Gastroesophageal sphincter (tissue), 4 donors: ENCODE results near the gene SLC35B4. TPM values are rescaled to one million over a fixed set of nuclear protein-coding genes. Genes with fewer than 3 reads are reported as not detected.
A peak's percentile ranks its signal among the peaks of the same experiment; 100 is the strongest.

Experiments used
- ATAC-seq: fragments of 150-250 bp; one replicate; pipeline ENCODE4 v1.9.1; 2016; ENCODE audit warnings: mild to moderate bottlenecking, moderate library complexity
- H3K27ac ChIP-seq, 4 donors: fragments of 200-600 bp; sonication (generic) in 3 of 4; 1 replicate in 3 of 4; 2 replicates in 1 of 4; pipeline ENCODE4 v1.5.1; 2016 to 2019
- H3K27me3 ChIP-seq: fragments of 200-600 bp; sonication (generic); one replicate; pipeline ENCODE4 v1.5.1; 2019
- H3K36me3 ChIP-seq, 2 donors: fragments of 200-600 bp; sonication (generic); one replicate each; pipeline ENCODE4 v1.5.1; 2019; ENCODE audit warnings: control low read depth in 1 of 2
- H3K4me1 ChIP-seq, 3 donors: fragments of 200-600 bp; sonication (generic); 1 replicate in 2 of 3; 2 replicates in 1 of 3; pipeline ENCODE4 v1.5.1; 2016 to 2019; ENCODE audit warnings: control low read depth in 2 of 3
- H3K4me3 ChIP-seq, 2 donors: fragments of 200-600 bp; sonication (generic); one replicate each; pipeline ENCODE4 v1.5.1; 2019; ENCODE audit warnings: mild to moderate bottlenecking in 1 of 2, moderate library complexity in 1 of 2
- H3K9me3 ChIP-seq, 3 donors: fragments of 200-600 bp; sonication (generic); one replicate each; pipeline ENCODE4 v1.5.1; 2017 to 2019; ENCODE audit warnings: control low read depth in 2 of 3
- EP300 ChIP-seq: sonication (generic); formaldehyde crosslinking; IDR thresholded peaks from one replicate; pipeline ENCODE4 v1.6.1; 2017; ENCODE audit warnings: antibody characterized with exemption, mild to moderate bottlenecking
- POLR2A ChIP-seq, 2 donors: fragments of 450-650 bp; IDR thresholded peaks; one replicate each; pipeline ENCODE4 v1.6.1; 2017; ENCODE audit warnings: antibody characterized with exemption in 2 of 2, mild to moderate bottlenecking in 2 of 2, moderate library complexity in 1 of 2
- POLR2AphosphoS5 ChIP-seq: sonication (generic); formaldehyde crosslinking; IDR thresholded peaks from one replicate; pipeline ENCODE4 v1.6.1; 2017; ENCODE audit warnings: antibody characterized with exemption
- WGBS, 2 donors: methylation state at CpG; one replicate each; pipeline ENCODE4 v1.1.5; 2018; ENCODE audit warnings: low coverage in 1 of 2; 5-methylcytosine and 5-hydroxymethylcytosine counted together
- total RNA-seq, 4 donors: library from RNA; depleted of rRNA; stranded (reverse); fragments of >200 nt; gene quantifications; one replicate each; pipeline ENCODE4 v1.1.0, GENCODE V29; 2016
- TF ChIP-seq, protein P1 (sequence below), 4 experiments: fragments of 200-600 bp in 2 of 4; fragments of 450-650 bp in 2 of 4; sonication (generic) in 1 of 4; IDR thresholded peaks; one replicate each; pipeline ENCODE4 v1.5.1; 2017 to 2019; ENCODE audit warnings: antibody characterized with exemption in 4 of 4, mild to moderate bottlenecking in 2 of 4, moderate library complexity in 2 of 4

Gene SLC35B4
- total RNA-seq, 4 donors from 2014 or later: 7.3 to 14.4 (median 10.7) TPM

GRCh38 chr7:134318443-134318842 is 1.7 kb upstream of the SLC35B4 start:
- ATAC-seq: no peak
- Histone ChIP-seq H3K4me3 (no peak overlapping the region), H3K4me1 (peaks cover 0 to 15% (median 0%) of the 10 kb centered on the region in 3 donors), H3K36me3 (no peaks in the 10 kb centered on the region), H3K9me3 (no peaks in the 10 kb centered on the region), H3K27me3 (peaks cover 7% of the 10 kb centered on the region), H3K27ac (no peak overlapping the region)
- TF ChIP-seq, protein P1, sequence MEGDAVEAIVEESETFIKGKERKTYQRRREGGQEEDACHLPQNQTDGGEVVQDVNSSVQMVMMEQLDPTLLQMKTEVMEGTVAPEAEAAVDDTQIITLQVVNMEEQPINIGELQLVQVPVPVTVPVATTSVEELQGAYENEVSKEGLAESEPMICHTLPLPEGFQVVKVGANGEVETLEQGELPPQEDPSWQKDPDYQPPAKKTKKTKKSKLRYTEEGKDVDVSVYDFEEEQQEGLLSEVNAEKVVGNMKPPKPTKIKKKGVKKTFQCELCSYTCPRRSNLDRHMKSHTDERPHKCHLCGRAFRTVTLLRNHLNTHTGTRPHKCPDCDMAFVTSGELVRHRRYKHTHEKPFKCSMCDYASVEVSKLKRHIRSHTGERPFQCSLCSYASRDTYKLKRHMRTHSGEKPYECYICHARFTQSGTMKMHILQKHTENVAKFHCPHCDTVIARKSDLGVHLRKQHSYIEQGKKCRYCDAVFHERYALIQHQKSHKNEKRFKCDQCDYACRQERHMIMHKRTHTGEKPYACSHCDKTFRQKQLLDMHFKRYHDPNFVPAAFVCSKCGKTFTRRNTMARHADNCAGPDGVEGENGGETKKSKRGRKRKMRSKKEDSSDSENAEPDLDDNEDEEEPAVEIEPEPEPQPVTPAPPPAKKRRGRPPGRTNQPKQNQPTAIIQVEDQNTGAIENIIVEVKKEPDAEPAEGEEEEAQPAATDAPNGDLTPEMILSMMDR (IDR thresholded peaks at IDR 0.05): no peak
- no peak for TF ChIP-seq POLR2A (IDR thresholded peaks at IDR 0.05)
- TF ChIP-seq EP300: no peak
- TF ChIP-seq POLR2AphosphoS5: no peak

DNA sequence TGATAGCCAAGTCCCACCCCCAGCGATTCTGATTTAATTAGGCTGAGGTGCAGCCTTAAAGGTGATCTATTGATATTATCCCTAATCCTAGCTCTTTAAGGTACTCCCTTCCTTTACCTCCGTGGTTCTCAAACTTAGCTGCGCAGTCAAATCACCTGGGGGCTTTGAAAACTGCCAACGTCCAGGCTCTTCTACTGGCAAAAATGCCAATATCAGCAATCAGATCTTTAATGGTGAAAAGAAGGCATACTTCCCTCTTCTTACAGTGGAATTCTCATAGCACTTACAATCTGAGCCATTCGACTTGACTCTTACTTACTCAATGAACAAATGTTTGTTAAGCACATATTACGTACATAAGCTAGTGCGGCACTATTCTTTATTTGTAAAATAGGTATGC is 704 bp upstream of the SLC35B4 start:
- WGBS, 2 donors: 66 to 68% methylated on average over 7 of the region's 7 CpGs
- TF ChIP-seq EP300 (no peak), POLR2AphosphoS5 (no peak), POLR2A (IDR thresholded peaks at IDR 0.05) (no peak)
- TF ChIP-seq, protein P1 (IDR thresholded peaks at IDR 0.05): no peak
- no peaks in the 10 kb centered on the region for H3K36me3 ChIP-seq
- peaks cover 0 to 15% (median 0%) of the 10 kb centered on the region in 3 donors for H3K4me1 ChIP-seq
- ATAC-seq: no peak
- H3K27ac ChIP-seq: peak overlapping the region in 3 of 4 donors; percentile 86 to 88 (median 87)
- peaks cover 5% of the 10 kb centered on the region for H3K27me3 ChIP-seq
- peak overlapping the region in 1 of 2 donors; percentile 84 for H3K4me3 ChIP-seq
- no peaks in the 10 kb centered on the region for H3K9me3 ChIP-seq

DNA sequence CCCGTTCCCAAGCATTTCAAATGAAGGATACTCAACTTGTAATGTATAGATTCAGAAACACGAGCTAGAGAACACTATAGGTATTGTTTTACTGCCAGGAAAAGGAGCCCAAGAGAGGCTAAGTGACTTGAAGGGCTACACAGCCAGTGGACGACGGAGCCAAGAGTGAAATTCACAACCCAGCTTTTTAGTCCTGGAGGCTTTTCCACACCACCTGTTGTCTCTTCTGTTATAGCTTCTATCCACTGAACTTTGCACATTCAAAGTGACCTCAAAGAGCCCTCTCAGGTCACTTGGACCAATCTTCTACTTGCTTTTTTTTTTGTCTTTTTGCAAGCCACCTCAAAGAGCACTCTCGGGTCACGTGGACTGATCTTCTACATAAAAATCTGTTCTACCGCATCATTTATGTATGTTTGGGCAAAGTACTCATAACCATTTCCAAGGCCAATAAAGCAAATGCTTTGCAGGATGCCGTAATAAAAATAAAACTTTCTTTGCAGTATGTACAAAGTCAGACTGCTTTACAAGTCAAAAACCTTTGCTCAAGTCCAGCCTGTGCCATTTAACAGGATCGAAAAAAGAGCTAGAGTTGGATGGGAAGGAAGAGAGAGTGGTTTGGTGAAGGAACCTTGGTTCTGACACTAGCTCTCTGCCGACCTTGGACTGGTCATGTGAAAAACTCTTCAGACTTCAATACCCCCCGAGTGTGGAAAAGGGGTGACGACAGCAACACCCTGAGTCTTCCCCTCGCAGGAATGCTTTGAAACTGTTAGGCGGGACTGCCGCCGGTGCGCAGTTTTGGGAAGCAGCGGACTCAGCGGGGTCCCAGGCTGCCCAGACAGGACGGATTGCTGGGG is 821 bp downstream of the SLC35B4 start:
- WGBS, 2 donors: 23 to 39% methylated on average over 11 to 19 of the region's 20 CpGs
- no peaks in the 10 kb centered on the region for H3K27me3 ChIP-seq
- H3K36me3 ChIP-seq: peaks cover 0 to 5% of the 10 kb centered on the region in 2 donors
- H3K27ac ChIP-seq: peak overlapping the region; percentile 36 to 88 (median 86)
- peaks cover 0 to 15% (median 0%) of the 10 kb centered on the region in 3 donors for H3K4me1 ChIP-seq
- no peaks in the 10 kb centered on the region for H3K9me3 ChIP-seq
- TF ChIP-seq EP300 (no peak), POLR2AphosphoS5 (no peak)
- peak overlapping the region; percentile 68 to 84 for H3K4me3 ChIP-seq
- no peak for ATAC-seq

DNA sequence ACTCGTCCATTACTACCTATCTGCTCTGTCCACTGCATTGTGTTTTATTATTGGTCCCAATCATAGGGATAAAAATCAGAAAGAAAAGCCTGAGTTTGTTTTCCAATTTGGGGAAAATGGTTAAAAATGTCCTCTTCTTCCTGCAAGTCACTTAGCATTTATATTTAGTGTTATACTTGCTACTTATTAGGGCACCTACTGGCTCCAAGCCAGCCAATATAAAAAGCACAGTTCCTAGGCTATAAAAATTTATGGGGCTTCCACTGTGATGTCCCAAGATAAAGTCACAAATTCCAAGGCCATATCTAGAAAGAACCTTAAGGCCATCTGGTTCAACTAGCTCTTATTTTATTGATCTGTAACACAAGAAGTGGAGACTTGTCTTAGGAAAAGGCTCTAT is 3.2 kb downstream of the SLC35B4 start:
- Histone ChIP-seq H3K27ac (no peak overlapping the region), H3K36me3 (peaks cover 0 to 6% of the 10 kb centered on the region in 2 donors), H3K4me1 (peaks cover 0 to 15% (median 0%) of the 10 kb centered on the region in 3 donors), H3K27me3 (no peaks in the 10 kb centered on the region), H3K9me3 (no peaks in the 10 kb centered on the region), H3K4me3 (no peak overlapping the region)
- no peak for TF ChIP-seq POLR2A (IDR thresholded peaks at IDR 0.05)
- no peak for TF ChIP-seq POLR2AphosphoS5
- TF ChIP-seq, protein P1 (IDR thresholded peaks at IDR 0.05): no peak
- TF ChIP-seq EP300: no peak
- no peak for ATAC-seq
- 67 to 85% methylated on average over 1 of the region's 1 CpG for WGBS, 2 donors

DNA sequence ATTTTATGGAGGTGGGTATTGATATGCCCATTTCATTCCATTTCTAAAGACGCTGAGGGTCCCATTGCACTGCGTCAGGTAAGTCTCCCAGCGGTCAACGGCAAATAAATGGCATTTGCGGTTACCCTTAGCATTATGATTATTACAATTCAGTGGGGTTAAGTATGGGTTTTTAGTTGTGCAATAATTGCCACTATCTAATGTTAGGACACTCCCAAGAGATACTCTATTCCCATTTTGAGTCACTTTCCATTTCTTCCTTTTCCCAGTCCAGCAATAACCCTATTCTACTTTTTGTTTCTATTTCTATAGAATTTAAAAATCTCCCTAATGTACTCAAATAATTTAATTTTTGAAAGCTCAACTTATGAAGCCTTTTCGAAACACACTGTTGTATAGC is 4.0 kb downstream of the SLC35B4 start:
- Histone ChIP-seq H3K27me3 (no peaks in the 10 kb centered on the region), H3K36me3 (peaks cover 0 to 14% of the 10 kb centered on the region in 2 donors), H3K4me3 (no peak overlapping the region), H3K9me3 (no peaks in the 10 kb centered on the region), H3K27ac (no peak overlapping the region), H3K4me1 (peaks cover 0 to 15% (median 0%) of the 10 kb centered on the region in 3 donors)
- TF ChIP-seq, protein P1 (IDR thresholded peaks at IDR 0.05): no peak
- TF ChIP-seq POLR2AphosphoS5 (no peak), POLR2A (IDR thresholded peaks at IDR 0.05) (no peak), EP300 (no peak)
- WGBS, 2 donors: 87 to 92% methylated on average over 6 of the region's 6 CpGs
- ATAC-seq: no peak
